ENCODE results near the gene FXYD4.
"Not testable (repeated sequence)": the region's sequence is repeated elsewhere in the genome, so short reads cannot be mapped to it uniquely, and the experiment has no call there.

Gene FXYD4

DNA sequence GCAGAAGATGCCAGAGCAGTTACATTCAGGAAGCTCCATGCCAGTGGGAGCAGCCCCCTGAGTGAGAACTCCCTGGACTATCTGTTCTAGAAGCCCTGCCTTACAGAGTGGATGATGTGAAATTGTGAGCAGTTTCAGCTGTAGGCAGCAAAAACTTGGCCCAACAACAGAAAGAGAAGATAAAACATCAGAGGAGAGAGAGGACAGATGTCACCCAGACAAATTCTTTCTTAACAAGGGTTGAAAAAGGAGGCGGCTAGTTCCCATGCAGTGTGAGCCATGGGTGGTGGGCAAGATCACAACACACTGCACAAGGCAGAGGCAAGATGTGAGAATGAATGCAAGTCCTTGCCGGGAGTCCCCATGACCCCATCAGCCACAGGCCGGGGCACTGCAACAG is 46.6 kb upstream of the FXYD4 start:
- no peak overlapping the region for H3K18ac ChIP-seq (ENCODE audit: low read length)
- DNase-seq = no peak
- no peak overlapping the region for H3K4ac ChIP-seq (ENCODE audit: low read depth, low read length)
- H4K8ac ChIP-seq (ENCODE audit: low read depth, low read length) = no peak overlapping the region
- peaks cover 2 to 7% of the 10 kb centered on the region in 2 experiments for H3K4me1 ChIP-seq (ENCODE audit: control insufficient read depth in 1 of 2, insufficient read depth in 2 of 2, low read length in 2 of 2)
- H3K9ac ChIP-seq (ENCODE audit: low read length) = no peak overlapping the region
- no peaks in the 10 kb centered on the region for H3K79me1 ChIP-seq (ENCODE audit: low read length)
- H3K14ac ChIP-seq (ENCODE audit: low read length) = no peak overlapping the region
- H3K9me3 ChIP-seq (ENCODE audit: insufficient read depth, low read depth, low read length) = peaks cover 9% of the 10 kb centered on the region
- WGBS (ENCODE audit: extremely low coverage, insufficient coverage, insufficient read length) = no CpG with 5 or more reads among the region's 3 CpGs
- no peak overlapping the region for H2AFZ ChIP-seq (ENCODE audit: insufficient read depth, low read length, poor library complexity)
- no peak overlapping the region for H2BK12ac ChIP-seq (ENCODE audit: low read length)
- no peak overlapping the region for H3K27ac ChIP-seq (ENCODE audit: low read depth, low read length)
- no peak overlapping the region for H4K12ac ChIP-seq (ENCODE audit: low read depth, low read length)
- no peak overlapping the region for H2BK120ac ChIP-seq (ENCODE audit: insufficient read depth, low read length, poor library complexity)
- no peak overlapping the region for H2BK5ac ChIP-seq (ENCODE audit: low read depth, low read length, poor library complexity)
- no peak overlapping the region for H3K23ac ChIP-seq (ENCODE audit: low read length)
- no peaks in the 10 kb centered on the region for H3K36me3 ChIP-seq (ENCODE audit: control insufficient read depth in 1 of 2, insufficient read depth in 2 of 2, low read length in 2 of 2)
- no peak overlapping the region for H3K4me3 ChIP-seq (ENCODE audit: low read depth, low read length)
- H3K79me2 ChIP-seq (ENCODE audit: control insufficient read depth, insufficient read depth, low read length, poor library complexity) = no peaks in the 10 kb centered on the region
- H2AK5ac ChIP-seq (ENCODE audit: low read length) = no peak overlapping the region
- no peaks in the 10 kb centered on the region for H3K27me3 ChIP-seq (ENCODE audit: insufficient read depth, low read length)
- H3K4me2 ChIP-seq (ENCODE audit: low read length) = no peak overlapping the region
- H4K91ac ChIP-seq (ENCODE audit: low read depth, low read length) = no peak overlapping the region

DNA sequence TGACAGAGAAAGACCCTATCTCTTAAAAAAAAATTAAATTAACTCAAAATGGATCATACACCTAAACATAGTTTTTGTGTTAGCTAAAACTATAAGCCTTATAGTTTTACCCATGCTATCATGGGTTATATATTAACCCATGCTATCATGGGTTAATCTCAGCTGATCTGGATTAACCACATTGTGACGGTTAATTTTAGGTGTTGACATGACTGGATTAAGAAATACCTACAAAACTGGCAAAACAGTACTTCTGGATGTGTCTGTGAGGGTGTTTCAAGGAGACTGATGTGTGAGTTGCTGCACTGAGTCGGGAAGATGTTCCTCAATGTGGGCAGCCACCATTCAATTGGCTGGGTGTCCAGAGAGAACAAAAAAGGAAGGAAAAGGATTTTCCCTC is 44.3 kb upstream of the FXYD4 start:
- Histone ChIP-seq H3K27me3 (ENCODE audit: insufficient read depth, low read length) (no peaks in the 10 kb centered on the region), H3K9ac (ENCODE audit: low read length) (no peak overlapping the region), H3K9me3 (ENCODE audit: insufficient read depth, low read depth, low read length) (peaks cover 10% of the 10 kb centered on the region), H3K36me3 (ENCODE audit: control insufficient read depth in 1 of 2, insufficient read depth in 2 of 2, low read length in 2 of 2) (no peaks in the 10 kb centered on the region), H4K91ac (ENCODE audit: low read depth, low read length) (no peak overlapping the region), H3K18ac (ENCODE audit: low read length) (no peak overlapping the region), H4K12ac (ENCODE audit: low read depth, low read length) (no peak overlapping the region), H2AFZ (ENCODE audit: insufficient read depth, low read length, poor library complexity) (no peak overlapping the region), H2BK5ac (ENCODE audit: low read depth, low read length, poor library complexity) (no peak overlapping the region), H4K8ac (ENCODE audit: low read depth, low read length) (no peak overlapping the region), H3K4me3 (ENCODE audit: low read depth, low read length) (no peak overlapping the region), H3K14ac (ENCODE audit: low read length) (no peak overlapping the region), H3K23ac (ENCODE audit: low read length) (no peak overlapping the region), H3K4me2 (ENCODE audit: low read length) (no peak overlapping the region), H2BK120ac (ENCODE audit: insufficient read depth, low read length, poor library complexity) (no peak overlapping the region), H3K27ac (ENCODE audit: low read depth, low read length) (no peak overlapping the region), H3K79me1 (ENCODE audit: low read length) (no peaks in the 10 kb centered on the region), H2AK5ac (ENCODE audit: low read length) (no peak overlapping the region), H2BK12ac (ENCODE audit: low read length) (no peak overlapping the region), H3K4me1 (ENCODE audit: control insufficient read depth in 1 of 2, insufficient read depth in 2 of 2, low read length in 2 of 2) (peaks cover 2 to 7% of the 10 kb centered on the region in 2 experiments), H3K4ac (ENCODE audit: low read depth, low read length) (no peak overlapping the region), H3K79me2 (ENCODE audit: control insufficient read depth, insufficient read depth, low read length, poor library complexity) (no peaks in the 10 kb centered on the region)
- DNase-seq = no peak
- no CpG with 5 or more reads among the region's 2 CpGs for WGBS (ENCODE audit: extremely low coverage, insufficient coverage, insufficient read length)

DNA sequence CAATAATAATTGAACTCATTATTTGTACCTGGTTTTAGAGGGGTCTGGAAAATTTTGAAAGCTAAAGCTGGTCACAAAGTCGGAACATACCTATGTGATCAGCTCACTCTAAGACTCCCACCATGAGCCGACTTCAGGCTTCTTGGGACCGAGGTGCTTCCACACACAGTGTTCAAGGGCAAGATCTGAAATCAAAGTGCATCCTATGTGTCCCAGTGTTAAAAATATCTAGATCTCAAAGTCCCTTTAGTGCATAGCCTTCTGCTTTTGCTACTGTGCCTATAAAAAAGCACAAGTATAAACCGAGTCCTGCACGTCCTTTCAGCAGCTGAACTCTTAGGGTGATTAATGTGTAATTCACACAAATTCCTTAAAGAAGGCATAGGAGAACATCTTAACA is 43.5 kb upstream of the FXYD4 start:
- Histone ChIP-seq H3K36me3 (ENCODE audit: control insufficient read depth in 1 of 2, insufficient read depth in 2 of 2, low read length in 2 of 2) (no peaks in the 10 kb centered on the region), H2BK120ac (ENCODE audit: insufficient read depth, low read length, poor library complexity) (no peak overlapping the region), H2AK5ac (ENCODE audit: low read length) (no peak overlapping the region), H3K9ac (ENCODE audit: low read length) (no peak overlapping the region), H3K4me3 (ENCODE audit: low read depth, low read length) (no peak overlapping the region), H3K23ac (ENCODE audit: low read length) (no peak overlapping the region), H3K27ac (ENCODE audit: low read depth, low read length) (no peak overlapping the region), H3K4me2 (ENCODE audit: low read length) (no peak overlapping the region), H3K14ac (ENCODE audit: low read length) (no peak overlapping the region), H4K12ac (ENCODE audit: low read depth, low read length) (no peak overlapping the region), H3K27me3 (ENCODE audit: insufficient read depth, low read length) (no peaks in the 10 kb centered on the region), H3K79me1 (ENCODE audit: low read length) (no peaks in the 10 kb centered on the region), H2BK5ac (ENCODE audit: low read depth, low read length, poor library complexity) (no peak overlapping the region), H3K4me1 (ENCODE audit: control insufficient read depth in 1 of 2, insufficient read depth in 2 of 2, low read length in 2 of 2) (peaks cover 0 to 3% of the 10 kb centered on the region in 2 experiments), H4K8ac (ENCODE audit: low read depth, low read length) (no peak overlapping the region), H3K18ac (ENCODE audit: low read length) (no peak overlapping the region), H3K9me3 (ENCODE audit: insufficient read depth, low read depth, low read length) (peaks cover 10% of the 10 kb centered on the region), H2AFZ (ENCODE audit: insufficient read depth, low read length, poor library complexity) (no peak overlapping the region), H2BK12ac (ENCODE audit: low read length) (no peak overlapping the region), H3K79me2 (ENCODE audit: control insufficient read depth, insufficient read depth, low read length, poor library complexity) (no peaks in the 10 kb centered on the region), H3K4ac (ENCODE audit: low read depth, low read length) (no peak overlapping the region), H4K91ac (ENCODE audit: low read depth, low read length) (no peak overlapping the region)
- WGBS (ENCODE audit: extremely low coverage, insufficient coverage, insufficient read length) = no CpG with 5 or more reads among the region's 5 CpGs
- no peak for DNase-seq

DNA sequence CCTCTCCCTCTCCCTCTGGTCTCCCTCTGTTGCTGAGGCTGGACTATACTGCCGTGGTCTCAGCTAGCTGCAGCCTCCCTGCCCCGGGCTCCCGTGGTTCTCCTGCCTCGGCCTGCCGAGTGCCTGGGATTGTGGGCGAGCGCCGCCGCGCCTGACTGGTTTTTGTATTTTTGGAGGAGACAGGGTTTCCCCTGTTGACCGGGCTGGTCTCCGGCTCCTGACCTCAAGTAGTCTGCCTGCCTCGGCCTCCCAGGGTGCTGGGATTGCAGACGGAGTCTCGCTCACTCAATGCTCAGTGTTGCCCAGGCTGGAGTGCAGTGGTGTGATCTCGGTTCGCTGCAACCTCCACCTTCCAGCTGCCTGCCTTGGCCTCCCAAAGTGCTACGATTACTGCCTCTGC is 42.6 kb upstream of the FXYD4 start:
- H3K4me1 ChIP-seq (ENCODE audit: control insufficient read depth in 1 of 2, insufficient read depth in 2 of 2, low read length in 2 of 2) = not testable (repeated sequence)

More for the DNA sequence above, 42.6 kb upstream of the FXYD4 start:
- not testable (repeated sequence) for H2BK5ac ChIP-seq (ENCODE audit: low read depth, low read length, poor library complexity); H3K27me3 ChIP-seq (ENCODE audit: insufficient read depth, low read length); H4K91ac ChIP-seq (ENCODE audit: low read depth, low read length); H3K4me3 ChIP-seq (ENCODE audit: low read depth, low read length); H2AFZ ChIP-seq (ENCODE audit: insufficient read depth, low read length, poor library complexity); H3K23ac ChIP-seq (ENCODE audit: low read length); DNase-seq; H2BK12ac ChIP-seq (ENCODE audit: low read length); H3K4me2 ChIP-seq (ENCODE audit: low read length); H2BK120ac ChIP-seq (ENCODE audit: insufficient read depth, low read length, poor library complexity); H3K14ac ChIP-seq (ENCODE audit: low read length); H3K9ac ChIP-seq (ENCODE audit: low read length); H3K18ac ChIP-seq (ENCODE audit: low read length); H3K79me1 ChIP-seq (ENCODE audit: low read length); H3K9me3 ChIP-seq (ENCODE audit: insufficient read depth, low read depth, low read length); H4K8ac ChIP-seq (ENCODE audit: low read depth, low read length); H4K12ac ChIP-seq (ENCODE audit: low read depth, low read length); H3K36me3 ChIP-seq (ENCODE audit: control insufficient read depth in 1 of 2, insufficient read depth in 2 of 2, low read length in 2 of 2); H2AK5ac ChIP-seq (ENCODE audit: low read length); H3K4ac ChIP-seq (ENCODE audit: low read depth, low read length); H3K27ac ChIP-seq (ENCODE audit: low read depth, low read length); H3K79me2 ChIP-seq (ENCODE audit: control insufficient read depth, insufficient read depth, low read length, poor library complexity)
- no CpG with 5 or more reads among the region's 18 CpGs for WGBS (ENCODE audit: extremely low coverage, insufficient coverage, insufficient read length)
